Measurements from ENCODE around the gene CCDC83. TPM values are rescaled to one million over a fixed set of nuclear protein-coding genes. Genes with fewer than 3 reads are reported as not detected.
"Not testable (repeated sequence)": the region's sequence is repeated elsewhere in the genome, so short reads cannot be mapped to it uniquely, and the experiment has no call there.

Gene CCDC83
- total RNA-seq, 1 experiment from 2014 or later = not detected

- DNase-seq (ENCODE audit: low read depth, low spot score); in situ Hi-C loops (cut with HindIII; ENCODE audit: low pct_unique_long_range_greater_than_20kb, low sequenced_read_pairs): not testable (repeated sequence)
Observed at GRCh38 chr11:85859541-85859940, 4.4 kb downstream of the CCDC83 start.

DNA sequence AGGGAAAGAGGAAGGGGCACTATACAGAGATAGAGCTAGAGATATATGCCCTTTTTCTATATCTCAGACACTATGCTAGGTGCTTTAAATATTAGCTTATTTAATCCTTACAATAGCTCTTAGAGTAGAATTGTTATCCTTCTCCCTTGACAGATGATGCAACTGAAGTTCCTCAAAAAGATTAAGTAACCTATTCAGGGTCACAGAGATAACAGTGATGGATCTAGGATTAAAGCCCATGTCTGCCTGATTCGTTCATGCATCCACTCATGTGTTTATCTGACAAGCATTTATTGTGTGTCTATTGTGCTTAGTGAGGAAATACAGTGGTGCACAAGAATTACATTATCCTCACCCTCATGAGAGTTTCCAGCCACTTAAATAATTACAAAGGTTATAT is 8.7 kb downstream of the CCDC83 start:
- DNase-seq (ENCODE audit: low read depth, low spot score) = no peak
- in situ Hi-C loops (cut with HindIII; ENCODE audit: low pct_unique_long_range_greater_than_20kb, low sequenced_read_pairs) = no loop called here

DNA sequence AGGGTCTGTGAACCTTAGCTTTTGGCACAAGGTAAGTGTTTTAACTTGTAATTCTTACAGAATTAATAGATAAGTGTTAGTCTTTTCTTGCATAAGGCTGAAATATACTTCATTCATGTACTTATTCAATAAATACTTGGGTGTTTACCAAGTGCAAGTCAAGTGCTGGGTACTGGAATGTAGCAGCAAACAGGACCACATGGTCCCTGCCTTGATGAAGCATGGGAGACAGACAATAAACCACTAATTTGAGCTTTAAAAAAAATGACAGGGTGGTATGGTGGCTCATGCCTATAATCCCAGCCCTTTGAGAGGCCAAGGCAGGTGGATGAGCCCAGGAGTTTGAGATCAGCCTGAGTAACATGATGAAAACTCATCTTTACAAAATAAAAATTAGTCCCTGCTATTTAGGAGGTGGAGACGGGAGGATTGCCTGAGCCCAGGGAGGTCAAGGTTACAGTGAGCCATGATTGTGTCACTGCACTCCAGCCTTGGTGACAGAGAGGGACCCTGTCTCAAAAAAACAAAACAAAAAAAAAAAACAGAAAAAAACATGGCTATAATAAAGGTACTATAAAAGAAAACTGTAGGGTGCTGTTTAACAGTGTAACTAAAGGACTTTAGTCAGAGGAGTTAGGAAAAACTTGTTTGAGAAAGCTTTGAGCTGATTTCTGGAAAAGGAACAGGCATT is 11.1 kb downstream of the CCDC83 start:
- in situ Hi-C loops (cut with HindIII; ENCODE audit: low pct_unique_long_range_greater_than_20kb, low sequenced_read_pairs) = no loop called here
- no peak for DNase-seq (ENCODE audit: low read depth, low spot score)

DNA sequence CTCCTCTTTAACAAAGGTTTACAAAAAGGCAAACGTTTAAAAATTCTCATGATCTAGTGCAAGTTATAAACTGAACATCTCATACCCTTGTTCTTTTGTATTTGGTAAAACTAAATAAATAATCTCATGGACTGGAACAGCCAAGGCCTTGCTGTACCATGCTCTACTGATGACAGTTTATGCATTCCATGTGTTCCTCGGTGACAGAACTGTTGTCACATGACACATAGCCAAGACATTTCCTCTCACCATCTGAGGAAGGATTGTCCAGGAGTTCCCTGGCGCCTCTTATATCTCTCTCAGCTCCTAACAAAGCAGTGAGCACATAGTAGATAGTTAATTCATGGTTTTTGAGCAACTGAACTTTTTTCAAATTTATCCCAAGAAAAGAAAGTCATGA is 12.6 kb downstream of the CCDC83 start:
- in situ Hi-C loops (cut with HindIII; ENCODE audit: low pct_unique_long_range_greater_than_20kb, low sequenced_read_pairs) = no loop called here
- DNase-seq (ENCODE audit: low read depth, low spot score) = no peak

DNA sequence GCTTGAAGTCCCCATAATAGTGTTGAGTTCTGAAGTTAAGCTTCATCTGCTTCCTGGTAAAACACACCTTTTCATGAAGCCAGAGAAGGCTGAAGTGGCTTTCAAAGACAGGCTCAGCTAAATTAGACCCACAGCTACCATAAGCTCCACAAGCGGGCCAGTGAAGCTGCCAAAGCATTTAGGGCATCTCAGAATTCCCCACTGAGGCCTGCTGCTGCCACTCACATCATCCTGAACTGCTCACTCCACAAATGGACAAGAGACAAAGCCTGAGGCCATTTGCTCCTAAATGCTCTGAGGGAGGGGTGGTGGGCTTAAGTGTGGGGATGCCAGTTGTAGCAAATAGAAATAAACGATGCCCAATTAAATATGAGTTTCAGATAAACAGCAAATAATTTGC is 14.6 kb downstream of the CCDC83 start:
- in situ Hi-C loops (cut with HindIII; ENCODE audit: low pct_unique_long_range_greater_than_20kb, low sequenced_read_pairs) = no loop called here

DNA sequence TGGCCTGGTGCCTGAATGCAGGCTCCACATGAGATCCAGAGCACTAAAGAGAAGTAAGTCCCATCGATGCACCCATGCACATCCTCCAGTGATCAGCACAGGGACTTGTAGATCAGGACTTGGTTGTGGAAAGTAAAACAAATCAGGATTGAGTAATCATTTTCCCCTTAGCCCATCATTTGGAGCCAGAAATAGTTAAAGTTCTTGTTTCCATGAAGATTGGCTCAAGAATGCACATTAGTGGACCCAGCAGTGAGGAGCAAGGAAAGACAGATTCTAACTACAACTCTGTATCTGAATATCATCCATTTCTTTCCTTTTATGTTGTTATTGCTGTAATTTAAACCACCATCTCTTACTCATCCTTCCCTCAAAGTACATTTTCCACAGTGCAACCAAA is 19.1 kb downstream of the CCDC83 start:
- in situ Hi-C loops (cut with HindIII; ENCODE audit: low pct_unique_long_range_greater_than_20kb, low sequenced_read_pairs) = no loop called here

More for the DNA sequence above, 14.6 kb downstream of the CCDC83 start:
- no peak for DNase-seq (ENCODE audit: low read depth, low spot score)

GRCh38 chr11:85875505-85875904 is 20.3 kb downstream of the CCDC83 start:
- DNase-seq (ENCODE audit: low read depth, low spot score) = no peak
- in situ Hi-C loops (cut with HindIII; ENCODE audit: low pct_unique_long_range_greater_than_20kb, low sequenced_read_pairs) = no loop called here

More for the DNA sequence above, 19.1 kb downstream of the CCDC83 start:
- DNase-seq (ENCODE audit: low read depth, low spot score) = no peak

DNA sequence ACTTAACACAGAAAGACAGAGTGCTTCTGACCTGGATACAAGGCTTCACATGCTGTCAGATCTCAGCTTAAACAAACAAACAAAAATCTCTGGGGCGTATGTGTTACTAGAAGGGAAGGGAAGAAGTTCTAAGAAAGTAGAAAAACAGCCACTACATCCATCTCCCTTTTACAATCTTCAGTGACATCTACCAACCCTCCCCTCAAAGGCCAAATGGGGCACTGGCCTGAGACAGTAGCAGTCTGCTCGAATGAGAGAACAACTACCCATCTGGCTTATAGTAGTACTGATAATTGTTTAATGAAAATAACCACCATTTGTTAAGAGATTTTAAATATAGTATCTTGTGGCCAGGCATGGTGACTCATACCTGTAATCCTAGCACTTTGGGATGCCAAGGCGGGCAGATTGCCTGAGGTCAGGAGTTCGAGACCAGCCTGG is 29.4 kb downstream of the CCDC83 start:
- DNase-seq (ENCODE audit: low read depth, low spot score) = no peak
- in situ Hi-C loops (cut with HindIII; ENCODE audit: low pct_unique_long_range_greater_than_20kb, low sequenced_read_pairs) = no loop called here

GRCh38 chr11:85886089-85887056 is 31.2 kb downstream of the CCDC83 start:
- in situ Hi-C loops (cut with HindIII; ENCODE audit: low pct_unique_long_range_greater_than_20kb, low sequenced_read_pairs) = no loop called here
- no peak for DNase-seq (ENCODE audit: low read depth, low spot score)

- in situ Hi-C loops (cut with HindIII; ENCODE audit: low pct_unique_long_range_greater_than_20kb, low sequenced_read_pairs) = no loop called here
Observed at GRCh38 chr11:85889108-85889507, 33.9 kb downstream of the CCDC83 start.

DNA sequence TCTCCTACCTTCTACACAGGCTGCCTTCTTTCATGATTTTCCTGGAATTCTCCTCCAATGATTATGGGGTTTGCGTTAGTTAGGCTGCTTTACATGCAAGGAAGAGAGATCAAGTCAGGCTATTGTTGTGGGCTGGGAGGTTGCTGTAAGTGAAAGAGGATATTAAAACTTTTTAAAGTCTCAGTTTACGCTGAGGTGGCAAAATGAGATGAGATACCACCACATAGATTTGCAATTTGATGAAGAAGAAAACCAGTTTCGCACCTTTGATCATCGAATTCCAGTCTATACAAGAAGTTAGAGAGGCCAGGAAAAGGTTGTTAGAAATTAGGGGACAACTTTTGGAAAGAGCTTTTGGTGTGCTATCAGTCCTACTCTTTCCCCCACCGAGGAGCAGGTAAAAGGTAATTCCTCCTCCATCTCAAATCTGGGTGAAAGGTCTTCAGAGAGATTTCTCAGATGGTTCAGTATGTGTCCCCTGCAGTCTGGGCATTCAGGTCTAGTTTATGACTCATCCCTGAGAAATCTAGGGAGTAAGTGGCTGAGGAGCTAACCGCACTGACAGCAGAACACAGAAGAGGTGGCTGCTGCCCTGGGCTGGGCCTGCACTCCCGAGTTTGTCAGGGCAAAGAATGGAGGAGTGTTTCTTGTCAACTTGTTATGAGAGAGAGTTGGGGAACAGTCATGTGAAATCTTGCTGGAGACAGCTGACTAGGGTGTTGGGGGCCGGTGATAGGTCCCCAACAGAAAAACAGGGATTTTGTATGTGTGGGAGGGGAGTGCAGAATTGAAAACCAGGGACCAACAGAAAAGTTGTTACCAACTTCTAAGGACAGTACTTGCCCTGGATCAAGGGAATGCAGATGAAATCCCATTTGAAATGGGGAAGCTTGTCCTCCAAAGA is 34.7 kb downstream of the CCDC83 start:
- in situ Hi-C loops (cut with HindIII; ENCODE audit: low pct_unique_long_range_greater_than_20kb, low sequenced_read_pairs) = no loop called here
- DNase-seq (ENCODE audit: low read depth, low spot score) = no peak

More at GRCh38 chr11:85889108-85889507, 33.9 kb downstream of the CCDC83 start:
- no peak for DNase-seq (ENCODE audit: low read depth, low spot score)

GRCh38 chr11:85893395-85893794 is 38.2 kb downstream of the CCDC83 start:
- in situ Hi-C loops (cut with HindIII; ENCODE audit: low pct_unique_long_range_greater_than_20kb, low sequenced_read_pairs) = no loop called here
- DNase-seq (ENCODE audit: low read depth, low spot score) = no peak

DNA sequence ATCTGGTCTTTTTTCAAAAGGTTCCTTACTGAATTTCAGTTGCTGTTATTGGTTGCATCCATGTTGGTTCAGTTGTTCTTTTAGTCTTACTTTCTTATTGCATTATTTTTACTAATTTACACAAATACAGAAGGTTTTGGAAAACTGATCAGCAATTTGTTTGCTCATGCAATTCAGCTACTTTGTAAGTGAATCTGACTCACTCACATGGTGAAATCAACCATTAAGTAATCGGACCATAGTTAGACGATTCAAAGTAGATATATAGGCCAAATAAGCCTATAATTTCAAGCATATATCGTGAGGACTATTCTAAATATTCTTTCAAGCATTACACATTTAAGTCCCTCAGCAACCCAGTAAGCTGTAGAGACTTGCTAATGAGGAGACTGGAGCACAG is 41.7 kb downstream of the CCDC83 start:
- in situ Hi-C loops (cut with HindIII; ENCODE audit: low pct_unique_long_range_greater_than_20kb, low sequenced_read_pairs) = no loop called here

DNA sequence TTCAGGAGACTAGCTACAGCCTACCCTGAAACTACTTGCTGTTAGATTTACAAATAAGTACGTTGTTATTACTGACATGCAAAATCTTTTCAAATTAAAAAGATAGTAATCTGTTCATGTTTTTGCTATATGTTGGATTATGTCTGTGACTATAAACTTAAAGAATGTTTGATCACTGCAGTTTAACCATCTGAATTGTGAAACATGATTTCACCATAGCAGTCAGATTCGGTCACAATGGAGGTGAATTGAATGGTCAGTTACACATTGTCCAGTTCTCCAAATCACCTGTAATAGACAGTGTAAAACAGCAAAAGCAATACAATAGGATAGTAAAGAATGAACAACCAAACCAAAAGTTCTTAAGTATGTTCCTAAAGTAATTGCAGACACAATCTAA is 43.3 kb downstream of the CCDC83 start:
- no peak for DNase-seq (ENCODE audit: low read depth, low spot score)
- in situ Hi-C loops (cut with HindIII; ENCODE audit: low pct_unique_long_range_greater_than_20kb, low sequenced_read_pairs) = no loop called here

More for the DNA sequence above, 41.7 kb downstream of the CCDC83 start:
- no peak for DNase-seq (ENCODE audit: low read depth, low spot score)

DNA sequence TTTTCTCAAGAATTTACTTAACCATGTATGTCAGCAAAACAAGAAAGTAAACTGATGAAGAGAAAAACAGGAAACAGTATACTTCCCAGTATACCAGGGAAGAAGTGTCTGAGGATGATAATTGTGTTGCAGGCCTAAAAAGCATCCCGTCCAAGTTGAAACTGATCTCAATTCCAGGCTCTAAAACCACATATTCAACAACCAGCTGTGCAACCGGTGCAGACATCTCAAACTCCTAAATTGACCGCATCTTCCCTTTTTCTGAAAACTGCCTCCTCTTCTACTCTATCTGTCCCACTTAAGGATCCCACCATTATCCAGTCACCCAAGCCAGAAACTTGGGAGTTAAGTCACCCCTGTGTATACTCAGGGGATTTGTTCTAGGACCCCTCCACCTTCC is 47.2 kb downstream of the CCDC83 start:
- no peak for DNase-seq (ENCODE audit: low read depth, low spot score)
- in situ Hi-C loops (cut with HindIII; ENCODE audit: low pct_unique_long_range_greater_than_20kb, low sequenced_read_pairs) = no loop called here

- no peak for DNase-seq (ENCODE audit: low read depth, low spot score)
- in situ Hi-C loops (cut with HindIII; ENCODE audit: low pct_unique_long_range_greater_than_20kb, low sequenced_read_pairs) = no loop called here
Observed at GRCh38 chr11:85903406-85903805, 48.2 kb downstream of the CCDC83 start.

DNA sequence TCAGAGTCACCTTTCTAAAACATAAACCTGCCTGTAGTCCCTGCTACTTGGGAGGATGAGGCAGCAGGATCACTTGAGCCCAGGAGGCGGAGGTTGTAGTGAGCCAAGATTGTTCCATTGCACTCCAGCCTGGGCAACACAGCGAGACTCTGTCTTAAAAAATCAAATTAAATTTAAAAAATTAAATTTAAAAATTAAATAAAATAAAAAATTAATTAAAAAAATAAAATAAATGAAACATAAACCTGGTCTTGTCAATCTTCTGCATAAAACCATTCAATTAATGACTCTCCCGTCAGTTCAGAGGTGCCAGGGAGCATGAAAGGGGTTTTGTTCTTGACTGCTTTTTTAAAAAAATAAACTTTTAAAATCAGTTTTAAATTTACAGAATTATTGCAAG is 48.6 kb downstream of the CCDC83 start:
- DNase-seq (ENCODE audit: low read depth, low spot score) = no peak
- in situ Hi-C loops (cut with HindIII; ENCODE audit: low pct_unique_long_range_greater_than_20kb, low sequenced_read_pairs) = no loop called here

GRCh38 chr11:85912414-85912813 is 57.2 kb downstream of the CCDC83 start:
- in situ Hi-C loops (cut with HindIII; ENCODE audit: low pct_unique_long_range_greater_than_20kb, low sequenced_read_pairs) = no loop called here
- DNase-seq (ENCODE audit: low read depth, low spot score) = no peak

Measured in SK-MEL-5 (cell line).